CD8-positive, alpha-beta memory T cell (primary cell): ENCODE results near the gene ZBTB2. TPM values are rescaled to one million over a fixed set of nuclear protein-coding genes. Genes with fewer than 3 reads are reported as not detected.
"Not testable (repeated sequence)": the region's sequence is repeated elsewhere in the genome, so short reads cannot be mapped to it uniquely, and the experiment has no call there.

Source experiments
- CTCF ChIA-PET: fragments of 350-600 bp; sonication (Branson Sonifier 250); formaldehyde crosslinking; loops from one replicate; lab custom pipeline; 2021; ENCODE audit warnings: antibody characterized with exemption; lab: Charles Lee
- POLR2A ChIA-PET: fragments of 350-600 bp; sonication (Branson Sonifier 250); formaldehyde crosslinking; loops from one replicate; lab custom pipeline; 2021; ENCODE audit warnings: antibody characterized with exemption; lab: Charles Lee
- DNase-seq, 5 donors: peaks; one replicate each; pipeline versions ENCODE4 v3.0.0 to v3.0.0-alpha.2; 2020 to 2022; ENCODE audit warnings: mixed read lengths in 1 of 5
- H3K27ac ChIP-seq: one replicate; pipeline ENCODE4 v1.7.0; 2013; ENCODE audit warnings: low read depth, mild to moderate bottlenecking, low read length, moderate library complexity
- H3K27me3 ChIP-seq: 2 replicates; pipeline ENCODE4 v1.7.0; 2013; ENCODE audit warnings: low read length, mild to moderate bottlenecking; ENCODE audit not compliant: insufficient read depth, poor library complexity, severe bottlenecking
- H3K36me3 ChIP-seq: 2 replicates; pipeline ENCODE4 v1.7.0; 2013; ENCODE audit warnings: mild to moderate bottlenecking, low read length, moderate library complexity; ENCODE audit not compliant: insufficient read depth
- H3K4me1 ChIP-seq: 2 replicates; pipeline ENCODE4 v1.7.0; 2013; ENCODE audit warnings: mild to moderate bottlenecking, low read length, moderate library complexity; ENCODE audit not compliant: insufficient read depth
- H3K4me3 ChIP-seq: 2 replicates; pipeline ENCODE4 v1.7.0; 2013; ENCODE audit warnings: mild to moderate bottlenecking, low read length
- H3K9me3 ChIP-seq: 2 replicates; pipeline ENCODE4 v1.7.0; 2013; ENCODE audit warnings: mild to moderate bottlenecking, low read length
- H3K27ac Mint-ChIP-seq, 8 donors: one replicate each; pipeline ENCODE4 v1.8.0; 2020 to 2021; ENCODE audit warnings: mixed read lengths in 8 of 8, mild to moderate bottlenecking in 6 of 8, inconsistent platforms in 3 of 8, moderate library complexity in 3 of 8
- H3K27me3 Mint-ChIP-seq, 2 donors: one replicate each; pipeline ENCODE4 v1.8.0; 2020 to 2021; ENCODE audit warnings: mixed read lengths in 2 of 2, mild to moderate bottlenecking in 1 of 2, moderate library complexity in 1 of 2
- H3K36me3 Mint-ChIP-seq, 3 donors: one replicate each; pipeline ENCODE4 v1.8.0; 2020 to 2021; ENCODE audit warnings: mixed read lengths in 3 of 3, inconsistent platforms in 1 of 3, mild to moderate bottlenecking in 1 of 3
- H3K4me1 Mint-ChIP-seq, 3 donors: one replicate each; pipeline ENCODE4 v1.8.0; 2020 to 2021; ENCODE audit warnings: mixed read lengths in 3 of 3, inconsistent platforms in 1 of 3, mild to moderate bottlenecking in 1 of 3
- H3K4me3 Mint-ChIP-seq, 7 donors: one replicate each; pipeline ENCODE4 v1.8.0; 2020 to 2021; ENCODE audit warnings: mixed read lengths in 7 of 7, mild to moderate bottlenecking in 6 of 7, moderate library complexity in 4 of 7, inconsistent platforms in 2 of 7
- H3K9me3 Mint-ChIP-seq, 5 donors: one replicate each; pipeline ENCODE4 v1.8.0; 2020 to 2022; ENCODE audit warnings: mixed read lengths in 5 of 5, mild to moderate bottlenecking in 3 of 5, moderate library complexity in 2 of 5, inconsistent platforms in 1 of 5
- polyA plus RNA-seq: library from polyadenylated mRNA; unstranded; fragments of 300-500 nt; fragmentation: Illumina TruSeq; gene quantifications from one replicate; pipeline ENCODE4 v1.2.3, GENCODE V29; 2021
- total RNA-seq, 2 experiments: library from RNA; stranded (reverse); gene quantifications; one replicate each; pipeline ENCODE4 v1.2.3, GENCODE V29; 2021

ZBTB2 gene
- total and polyA plus RNA-seq, 3 experiments from 2014 or later: 23.4 to 24.3 (median 24.0) TPM

- peaks cover 0 to 11% (median 0%) of the 10 kb centered on the region in 3 donors for H3K36me3 Mint-ChIP-seq
- Histone ChIP-seq H3K9me3 (no peaks in the 10 kb centered on the region), H3K4me1 (no peaks in the 10 kb centered on the region), H3K36me3 (no peaks in the 10 kb centered on the region), H3K27me3 (no peaks in the 10 kb centered on the region), H3K27ac (no peak overlapping the region), H3K4me3 (no peak overlapping the region)
- H3K27me3 Mint-ChIP-seq: no peaks in the 10 kb centered on the region
- DNase-seq: no peak
- POLR2A ChIA-PET: no interaction called here
- no peak overlapping the region for H3K27ac Mint-ChIP-seq
- H3K4me3 Mint-ChIP-seq: no peak overlapping the region
- no peaks in the 10 kb centered on the region for H3K9me3 Mint-ChIP-seq
- CTCF ChIA-PET: interaction anchor here (1.2 to 1.6 kb wide), 3 partner anchors 12 to 124 kb away, joined by 3 to 4 read pairs (median 3); no protein-coding TSS in a partner anchor
- peaks cover 0 to under 1% (median under 1%) of the 10 kb centered on the region in 3 donors for H3K4me1 Mint-ChIP-seq
These were observed 38.7 kb downstream of the ZBTB2 start for GRCh38 chr6:151352410-151353396.

DNA sequence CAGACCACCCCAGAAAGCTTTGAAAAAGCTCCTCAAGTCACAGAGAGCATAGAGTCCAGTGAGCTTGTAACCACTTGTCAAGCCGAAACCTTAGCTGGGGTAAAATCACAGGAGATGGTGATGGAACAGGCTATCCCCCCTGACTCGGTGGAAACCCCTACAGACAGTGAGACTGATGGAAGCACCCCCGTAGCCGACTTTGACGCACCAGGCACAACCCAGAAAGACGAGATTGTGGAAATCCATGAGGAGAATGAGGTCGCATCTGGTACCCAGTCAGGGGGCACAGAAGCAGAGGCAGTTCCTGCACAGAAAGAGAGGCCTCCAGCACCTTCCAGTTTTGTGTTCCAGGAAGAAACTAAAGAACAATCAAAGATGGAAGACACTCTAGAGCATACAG is 39.6 kb downstream of the ZBTB2 start:
- peaks cover 0 to 1% of the 10 kb centered on the region in 2 donors for H3K27me3 Mint-ChIP-seq
- H3K4me3 ChIP-seq: no peak overlapping the region
- no peak for DNase-seq
- H3K36me3 Mint-ChIP-seq: peaks cover 0 to 11% (median 0%) of the 10 kb centered on the region in 3 donors
- H3K9me3 ChIP-seq: no peaks in the 10 kb centered on the region
- H3K9me3 Mint-ChIP-seq: no peaks in the 10 kb centered on the region
- H3K27me3 ChIP-seq: no peaks in the 10 kb centered on the region
- no peaks in the 10 kb centered on the region for H3K4me1 ChIP-seq
- CTCF ChIA-PET: interaction anchor here (1.2 to 1.3 kb wide), 2 partner anchors 11 to 17 kb away, joined by 3 to 4 read pairs; no protein-coding TSS in a partner anchor
- no peaks in the 10 kb centered on the region for H3K4me1 Mint-ChIP-seq
- no peak overlapping the region for H3K4me3 Mint-ChIP-seq
- POLR2A ChIA-PET: interaction anchor here (0.6 kb wide), 1 partner anchor 104 kb away, joined by 3 read pairs; no protein-coding TSS in a partner anchor
- no peak overlapping the region for H3K27ac Mint-ChIP-seq
- H3K27ac ChIP-seq: no peak overlapping the region
- H3K36me3 ChIP-seq: no peaks in the 10 kb centered on the region

DNA sequence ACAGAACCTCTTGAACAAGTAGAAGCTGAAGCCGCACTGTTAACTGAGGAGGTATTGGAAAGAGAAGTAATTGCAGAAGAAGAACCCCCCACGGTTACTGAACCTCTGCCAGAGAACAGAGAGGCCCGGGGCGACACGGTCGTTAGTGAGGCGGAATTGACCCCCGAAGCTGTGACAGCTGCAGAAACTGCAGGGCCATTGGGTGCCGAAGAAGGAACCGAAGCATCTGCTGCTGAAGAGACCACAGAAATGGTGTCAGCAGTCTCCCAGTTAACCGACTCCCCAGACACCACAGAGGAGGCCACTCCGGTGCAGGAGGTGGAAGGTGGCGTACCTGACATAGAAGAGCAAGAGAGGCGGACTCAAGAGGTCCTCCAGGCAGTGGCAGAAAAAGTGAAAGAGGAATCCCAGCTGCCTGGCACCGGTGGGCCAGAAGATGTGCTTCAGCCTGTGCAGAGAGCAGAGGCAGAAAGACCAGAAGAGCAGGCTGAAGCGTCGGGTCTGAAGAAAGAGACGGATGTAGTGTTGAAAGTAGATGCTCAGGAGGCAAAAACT is 40.1 kb downstream of the ZBTB2 start:
- no peaks in the 10 kb centered on the region for H3K4me1 Mint-ChIP-seq
- H3K27ac Mint-ChIP-seq: no peak overlapping the region
- Histone ChIP-seq H3K4me1 (no peaks in the 10 kb centered on the region), H3K27ac (no peak overlapping the region), H3K36me3 (no peaks in the 10 kb centered on the region), H3K27me3 (no peaks in the 10 kb centered on the region), H3K4me3 (no peak overlapping the region), H3K9me3 (no peaks in the 10 kb centered on the region)
- DNase-seq: no peak
- H3K27me3 Mint-ChIP-seq: peaks cover 0 to 1% of the 10 kb centered on the region in 2 donors
- ChIA-PET CTCF (interaction anchor here (1.2 to 1.3 kb wide), 2 partner anchors 11 to 17 kb away, joined by 3 to 4 read pairs; no protein-coding TSS in a partner anchor), POLR2A (interaction anchor here (0.6 kb wide), 1 partner anchor 104 kb away, joined by 3 read pairs; no protein-coding TSS in a partner anchor)
- H3K9me3 Mint-ChIP-seq: no peaks in the 10 kb centered on the region
- H3K4me3 Mint-ChIP-seq: no peak overlapping the region
- H3K36me3 Mint-ChIP-seq: peaks cover 0 to 11% (median 0%) of the 10 kb centered on the region in 3 donors

GRCh38 chr6:151350442-151351145 is 40.8 kb downstream of the ZBTB2 start:
- Histone ChIP-seq H3K4me3 (no peak overlapping the region), H3K27me3 (no peaks in the 10 kb centered on the region), H3K36me3 (no peaks in the 10 kb centered on the region), H3K27ac (no peak overlapping the region), H3K4me1 (no peaks in the 10 kb centered on the region), H3K9me3 (no peaks in the 10 kb centered on the region)
- Mint-ChIP-seq H3K27ac (peak overlapping the region in 1 of 8 donors; percentile 91), H3K4me3 (no peak overlapping the region), H3K36me3 (peaks cover 0 to 11% (median 0%) of the 10 kb centered on the region in 3 donors), H3K9me3 (no peaks in the 10 kb centered on the region), H3K4me1 (no peaks in the 10 kb centered on the region), H3K27me3 (peaks cover 0 to 1% of the 10 kb centered on the region in 2 donors)
- CTCF ChIA-PET: interaction anchor here (1.7 kb wide), 1 partner anchor 15 kb away, joined by 5 read pairs; no protein-coding TSS in a partner anchor
- POLR2A ChIA-PET: no interaction called here
- no peak for DNase-seq

- H3K27me3 Mint-ChIP-seq: peaks cover 0 to 1% of the 10 kb centered on the region in 2 donors
- ChIA-PET POLR2A (no interaction called here), CTCF (interaction anchor here (1.7 kb wide), 1 partner anchor 15 kb away, joined by 5 read pairs; no protein-coding TSS in a partner anchor)
- Histone ChIP-seq H3K4me3 (no peak overlapping the region), H3K4me1 (no peaks in the 10 kb centered on the region), H3K36me3 (no peaks in the 10 kb centered on the region), H3K9me3 (no peaks in the 10 kb centered on the region), H3K27ac (no peak overlapping the region), H3K27me3 (no peaks in the 10 kb centered on the region)
- no peaks in the 10 kb centered on the region for H3K4me1 Mint-ChIP-seq
- no peak overlapping the region for H3K4me3 Mint-ChIP-seq
- H3K9me3 Mint-ChIP-seq: no peaks in the 10 kb centered on the region
- DNase-seq: no peak
- H3K36me3 Mint-ChIP-seq: peaks cover 0 to 11% (median 0%) of the 10 kb centered on the region in 3 donors
- peak overlapping the region in 2 of 8 donors; percentile 51 to 91 for H3K27ac Mint-ChIP-seq
These were observed 41.6 kb downstream of the ZBTB2 start for GRCh38 chr6:151349651-151350270.

DNA sequence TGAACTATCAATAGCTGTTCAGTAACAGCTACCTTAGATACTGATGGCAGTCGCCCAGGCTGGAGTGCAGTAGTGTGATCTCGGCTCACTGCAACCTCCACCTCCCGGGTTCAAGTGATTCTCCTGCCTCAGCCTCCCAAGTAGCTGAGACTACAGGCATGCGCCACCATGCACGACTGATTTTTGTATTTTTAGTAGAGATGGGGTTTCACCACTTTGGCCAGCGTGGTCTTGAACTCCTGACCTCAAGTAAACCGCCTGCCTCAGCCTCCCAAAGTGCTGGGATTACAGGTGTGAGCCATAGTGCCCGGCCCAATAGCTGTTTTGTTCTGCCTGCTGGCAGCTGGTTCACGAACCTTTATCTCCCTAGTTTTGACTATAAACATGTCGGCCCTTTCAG is 48.6 kb downstream of the ZBTB2 start:
- peak overlapping the region in 1 of 8 donors; percentile 17 for H3K27ac Mint-ChIP-seq
- not testable (repeated sequence) for H3K4me1 ChIP-seq

DNA sequence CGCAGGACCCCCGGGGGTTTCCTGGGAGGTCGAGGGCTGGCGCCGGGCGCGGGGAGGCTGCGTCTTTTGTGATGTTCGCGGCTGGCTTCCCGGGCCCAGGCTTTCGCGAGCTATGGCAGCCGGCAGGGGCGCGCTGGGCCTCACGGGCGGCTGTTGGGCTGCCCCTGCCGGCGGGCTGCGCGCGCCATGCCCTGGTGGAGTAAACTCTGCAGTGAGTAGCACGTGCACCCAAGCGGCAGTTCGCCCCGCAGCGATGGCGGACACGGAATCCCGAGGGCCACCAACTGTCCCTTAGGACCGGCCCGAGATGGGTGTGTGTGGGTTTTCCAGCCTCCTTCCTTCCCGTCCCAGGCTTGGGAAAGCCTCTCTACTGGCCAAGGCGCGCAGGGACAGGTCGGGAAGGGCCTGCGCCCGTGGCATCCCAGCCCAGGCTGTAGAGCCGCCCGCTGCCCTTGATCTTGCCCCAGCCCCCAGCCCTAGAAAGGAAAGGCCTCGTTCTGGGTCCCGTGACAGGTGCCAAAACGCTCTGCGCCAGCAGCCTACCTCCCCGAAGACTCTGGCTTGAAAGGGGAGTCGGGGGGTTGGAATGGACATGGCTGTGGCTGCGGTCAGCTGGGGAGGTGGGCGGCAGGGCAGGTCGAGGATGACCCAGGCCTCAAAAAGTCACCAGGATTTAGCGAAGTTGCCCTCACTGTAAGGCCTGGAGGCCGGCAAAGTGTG is 49.7 kb downstream of the ZBTB2 start:
- H3K4me1 Mint-ChIP-seq: no peaks in the 10 kb centered on the region
- Histone ChIP-seq H3K4me1 (no peaks in the 10 kb centered on the region), H3K9me3 (no peaks in the 10 kb centered on the region), H3K27me3 (no peaks in the 10 kb centered on the region), H3K4me3 (no peak overlapping the region), H3K27ac (no peak overlapping the region), H3K36me3 (no peaks in the 10 kb centered on the region)
- H3K4me3 Mint-ChIP-seq: no peak overlapping the region
- POLR2A ChIA-PET: no interaction called here
- H3K27me3 Mint-ChIP-seq: no peaks in the 10 kb centered on the region
- H3K36me3 Mint-ChIP-seq: no peaks in the 10 kb centered on the region
- DNase-seq: no peak
- no peaks in the 10 kb centered on the region for H3K9me3 Mint-ChIP-seq
- CTCF ChIA-PET: interaction anchor here (1.3 kb wide), 1 partner anchor 15 kb away, joined by 3 read pairs; no protein-coding TSS in a partner anchor
- H3K27ac Mint-ChIP-seq: peak overlapping the region in 1 of 8 donors; percentile 55

More for the DNA sequence above, 48.6 kb downstream of the ZBTB2 start:
- not testable (repeated sequence) for H3K4me3 Mint-ChIP-seq, H3K36me3 Mint-ChIP-seq, DNase-seq, H3K9me3 Mint-ChIP-seq, H3K27ac ChIP-seq, H3K27me3 Mint-ChIP-seq, H3K4me3 ChIP-seq, H3K27me3 ChIP-seq, H3K9me3 ChIP-seq, H3K36me3 ChIP-seq, H3K4me1 Mint-ChIP-seq
- ChIA-PET POLR2A (interaction anchor here (0.6 kb wide), 1 partner anchor 54 kb away, joined by 9 read pairs; no protein-coding TSS in a partner anchor), CTCF (interaction anchor here (1.3 to 1.8 kb wide), 2 partner anchors 14 to 18 kb away, joined by 3 read pairs; no protein-coding TSS in a partner anchor)
